Hematopoietic multipotent progenitor cell treated with erythropoietin and hydrocortisone succinate and interleukin-3 and kit ligand, for 4 days (in vitro differentiated cells): Measurements from ENCODE around the gene DISC1.

ENCODE experiments used
- DNase-seq: peaks from one replicate; pipeline ENCODE4 v3.0.0-alpha.2; 2015

Gene DISC1

GRCh38 chr1:232017057-232017456, 390.5 kb downstream of the DISC1 start:
- DNase-seq = no peak

GRCh38 chr1:232017759-232018158, 391.2 kb downstream of the DISC1 start:
- DNase-seq = no peak

GRCh38 chr1:232018231-232019025, 391.8 kb downstream of the DISC1 start:
- no peak for DNase-seq

GRCh38 chr1:232019026-232019340, 392.4 kb downstream of the DISC1 start:
- no peak for DNase-seq

GRCh38 chr1:232020352-232020751, 393.8 kb downstream of the DISC1 start:
- DNase-seq = no peak

GRCh38 chr1:232029315-232029714, 402.7 kb downstream of the DISC1 start:
- no peak for DNase-seq

GRCh38 chr1:232031156-232031555, 404.6 kb downstream of the DISC1 start:
- DNase-seq = no peak

GRCh38 chr1:232033285-232033684, 406.7 kb downstream of the DISC1 start:
- no peak for DNase-seq

GRCh38 chr1:232034556-232034955, 408.0 kb downstream of the DISC1 start:
- no peak for DNase-seq

GRCh38 chr1:232036181-232036933, 409.8 kb downstream of the DISC1 start:
- no peak for DNase-seq

- no peak for DNase-seq
Observed at GRCh38 chr1:232037774-232038388, 411.3 kb downstream of the DISC1 start.

- peak; percentile 20 for DNase-seq
Observed at GRCh38 chr1:232038706-232039677, 412.4 kb downstream of the DISC1 start.

- no peak for DNase-seq
Observed at GRCh38 chr1:232040260-232040659, 413.7 kb downstream of the DISC1 start.

GRCh38 chr1:232044728-232045127, 418.1 kb downstream of the DISC1 start:
- DNase-seq = no peak

- DNase-seq = no peak
Observed at GRCh38 chr1:232045139-232045994, 418.8 kb downstream of the DISC1 start.

- no peak for DNase-seq
Observed at GRCh38 chr1:232046451-232047306, 420.1 kb downstream of the DISC1 start.

- peak; percentile 4 for DNase-seq
Observed at GRCh38 chr1:232047473-232047872, 420.9 kb downstream of the DISC1 start.

- no peak for DNase-seq
Observed at GRCh38 chr1:232048481-232048880, 421.9 kb downstream of the DISC1 start.

GRCh38 chr1:232049335-232049734, 422.7 kb downstream of the DISC1 start:
- no peak for DNase-seq

GRCh38 chr1:232057217-232057895, 430.8 kb downstream of the DISC1 start:
- no peak for DNase-seq
